WTC11 (cell line): ENCODE data around the gene OLFML3.

Experiments used
- CREB1 ChIP-seq: sonication (generic); formaldehyde crosslinking; IDR thresholded peaks from 2 replicates; pipeline ENCODE4 v1.8.0; 2023; ENCODE audit warnings: mild to moderate bottlenecking, missing genetic modification reagents
- CREM ChIP-seq: sonication (generic); formaldehyde crosslinking; IDR thresholded peaks from 2 replicates; pipeline ENCODE4 v1.8.1; 2022; ENCODE audit warnings: mild to moderate bottlenecking, missing genetic modification reagents, moderate library complexity
- CTCF ChIP-seq: fragments of 200-600 bp; IDR thresholded peaks from 2 replicates; pipeline ENCODE4 v1.8.0; 2022; ENCODE audit warnings: antibody characterized with exemption
- ESRRA ChIP-seq: sonication (generic); formaldehyde crosslinking; IDR thresholded peaks from 2 replicates; pipeline ENCODE4 v1.8.1; 2022; ENCODE audit warnings: mild to moderate bottlenecking, missing genetic modification reagents, borderline replicate concordance
- ETV6 ChIP-seq: sonication (generic); formaldehyde crosslinking; IDR thresholded peaks from 2 replicates; pipeline ENCODE4 v1.8.1; 2022; ENCODE audit warnings: mild to moderate bottlenecking, missing genetic modification reagents
- IRF2 ChIP-seq: sonication (generic); formaldehyde crosslinking; IDR thresholded peaks from 2 replicates; pipeline ENCODE4 v1.8.0; 2022; ENCODE audit warnings: low read depth, missing genetic modification reagents, borderline replicate concordance
- MAX ChIP-seq: sonication (generic); formaldehyde crosslinking; IDR thresholded peaks from 2 replicates; pipeline ENCODE4 v1.8.0; 2022; ENCODE audit warnings: mild to moderate bottlenecking, missing genetic modification reagents
- RELA ChIP-seq: sonication (generic); formaldehyde crosslinking; IDR thresholded peaks from 2 replicates; pipeline ENCODE4 v1.8.1; 2022; ENCODE audit warnings: missing genetic modification reagents, mild to moderate bottlenecking, borderline replicate concordance
- SMAD4 ChIP-seq: sonication (generic); formaldehyde crosslinking; IDR thresholded peaks from 2 replicates; pipeline ENCODE4 v1.8.0; 2022; ENCODE audit warnings: mild to moderate bottlenecking, missing genetic modification reagents
- ZBTB43 ChIP-seq: sonication (generic); formaldehyde crosslinking; IDR thresholded peaks from 2 replicates; pipeline ENCODE4 v1.8.1; 2023; ENCODE audit warnings: mild to moderate bottlenecking, missing genetic modification reagents
- ZNF263 ChIP-seq: sonication (generic); formaldehyde crosslinking; IDR thresholded peaks from 2 replicates; pipeline ENCODE4 v1.8.1; 2022; ENCODE audit warnings: low read depth, mild to moderate bottlenecking, moderate library complexity, missing genetic modification reagents

- TF ChIP-seq CTCF: no peak
- TF ChIP-seq MAX: no peak
- no peak for TF ChIP-seq ETV6 (CRISPR knock-in tag)
- TF ChIP-seq SMAD4 (CRISPR knock-in tag): no peak
- TF ChIP-seq RELA (CRISPR knock-in tag): no peak
- no peak for TF ChIP-seq ESRRA (CRISPR knock-in tag)
- no peak for TF ChIP-seq ZNF263 (CRISPR knock-in tag)
- TF ChIP-seq CREB1 (CRISPR knock-in tag): no peak
- no peak for TF ChIP-seq ZBTB43 (CRISPR knock-in tag)
- TF ChIP-seq CREM (CRISPR knock-in tag): no peak
- no peak for TF ChIP-seq IRF2 (CRISPR knock-in tag)
These were observed 44.8 kb downstream of the OLFML3 start for GRCh38 chr1:114024049-114024448.
